K562 (cell line): ENCODE data around the gene SOX4. TPM values are rescaled to one million over a fixed set of nuclear protein-coding genes. Genes with fewer than 3 reads are reported as not detected.

Experiments
- ATAC-seq: fragments of 200-7000 bp; cut with Tn5 transposase; 3 replicates; pipeline ENCODE4 v1.9.1; 2020; ENCODE audit warnings: moderate library complexity
- BruUV-seq: library from RNA; stranded (reverse); fragments of 400-500 nt; replicated peaks from 2 replicates; lab custom pipeline; 2021; lab: Mats Ljungman, UMichigan
- CTCF ChIA-PET: fragments of 300-600 bp; formaldehyde crosslinking; extraction: SDS; loops from one replicate; lab custom pipeline; 2021; ENCODE audit warnings: low intra/inter-chr PET ratio; lab: Yijun Ruan, JAX
- POLR2A ChIA-PET: fragments of 300-600, 350-650 bp; sonication (Branson Sonifier 250); formaldehyde crosslinking; extraction: SDS; loops from one replicate; lab custom pipeline; 2021; ENCODE audit warnings: antibody characterized with exemption, inconsistent platforms; lab: Yijun Ruan, JAX
- DNase-seq, 4 experiments: peaks; one replicate each; pipeline versions ENCODE4 v3.0.0 to v3.0.0-alpha.2; 2011 to 2018; ENCODE audit warnings: low spot score in 3 of 4, mixed read lengths in 3 of 4; ENCODE audit errors: extremely low read depth in 1 of 4
- FAIRE-seq: peaks from 2 replicates; lab custom pipeline; 2011; peaks lifted over from hg19 to GRCh38; lab: Jason Lieb, UNC
- H2AFZ ChIP-seq: 2 replicates; pipeline ENCODE4 v1.6.0; 2011; ENCODE audit warnings: low read depth, low read length, control low read depth, inconsistent platforms
- H3K27ac ChIP-seq: fragments of 200-600 bp; 3 replicates; pipeline ENCODE4 v1.8.0; 2011; ENCODE audit warnings: low read depth, mild to moderate bottlenecking, control low read depth, inconsistent platforms, low read length, moderate library complexity, mixed read lengths; ENCODE audit errors: extremely low read depth
- H3K27me3 ChIP-seq, 2 experiments: fragments of 300-600 bp in 1 of 2; 2 replicates in 1 of 2; 3 replicates in 1 of 2; pipeline versions ENCODE4 v1.6.0 to v1.8.0; 2011; ENCODE audit warnings: inconsistent platforms in 2 of 2, low read length in 2 of 2, mild to moderate bottlenecking in 1 of 2, mixed read lengths in 1 of 2, moderate library complexity in 1 of 2; ENCODE audit not compliant: control insufficient read depth in 2 of 2, insufficient read depth in 2 of 2
- H3K36me3 ChIP-seq: fragments of 300-600 bp; 3 replicates; pipeline ENCODE4 v1.8.0; 2011; ENCODE audit warnings: mild to moderate bottlenecking, low read length, inconsistent platforms; ENCODE audit not compliant: control insufficient read depth, insufficient read depth
- H3K4me1 ChIP-seq, 2 experiments: fragments of 200-600 bp in 1 of 2; replicated peaks in 1 of 2; 2 replicates in 1 of 2; 3 replicates in 1 of 2; pipeline versions ENCODE4 v1.5.1 to v1.8.0; 2011; ENCODE audit warnings: inconsistent platforms in 2 of 2, low read length in 2 of 2, mild to moderate bottlenecking in 1 of 2, mixed read lengths in 1 of 2, moderate library complexity in 1 of 2; ENCODE audit not compliant: control insufficient read depth in 2 of 2, insufficient read depth in 2 of 2
- H3K4me2 ChIP-seq: 2 replicates; pipeline ENCODE4 v1.6.1; 2011; ENCODE audit warnings: low read length, control low read depth, inconsistent platforms, mixed read lengths; ENCODE audit not compliant: insufficient read depth
- H3K4me3 ChIP-seq: fragments of 200-600 bp; sonication (generic), shearing (Covaris generic); 2 replicates; pipeline ENCODE4 v1.5.1; 2016; ENCODE audit warnings: control low read depth, inconsistent platforms
- H3K79me2 ChIP-seq: fragments of 200-600 bp; 3 replicates; pipeline ENCODE4 v1.8.0; 2011; ENCODE audit warnings: low read length, inconsistent platforms; ENCODE audit not compliant: control insufficient read depth, insufficient read depth
- H3K9ac ChIP-seq, 2 experiments: 2 replicates each; pipeline versions ENCODE4 v1.6.0 to v1.6.1; 2011; ENCODE audit warnings: low read depth in 2 of 2, low read length in 2 of 2, control low read depth in 1 of 2, inconsistent platforms in 1 of 2, mild to moderate bottlenecking in 1 of 2, mixed read lengths in 1 of 2; ENCODE audit not compliant: insufficient read depth in 1 of 2
- H3K9me1 ChIP-seq: one replicate; pipeline ENCODE4 v1.6.0; 2011; ENCODE audit warnings: inconsistent platforms, mild to moderate bottlenecking, low read length, moderate library complexity; ENCODE audit not compliant: control insufficient read depth, insufficient read depth
- H3K9me3 ChIP-seq: replicated peaks from 2 replicates; pipeline ENCODE4 v1.5.1; 2011; ENCODE audit warnings: low read depth, low read length, inconsistent platforms; ENCODE audit not compliant: control insufficient read depth, insufficient read depth
- H4K20me1 ChIP-seq: replicated peaks from 2 replicates; pipeline ENCODE4 v1.6.1; 2011; ENCODE audit warnings: low read length, inconsistent platforms, mixed read lengths; ENCODE audit not compliant: control insufficient read depth, insufficient read depth
- ASH1L ChIP-seq: fragments of 450-650 bp; IDR thresholded peaks from 2 replicates; pipeline ENCODE4 v1.6.1; 2018; ENCODE audit warnings: borderline replicate concordance, mild to moderate bottlenecking, low read depth; ENCODE audit not compliant: partially characterized antibody
- CTBP1 ChIP-seq: fragments of 450-650 bp; IDR thresholded peaks from 2 replicates; pipeline ENCODE4 v1.6.1; 2016; ENCODE audit warnings: borderline replicate concordance
- RAD21 ChIP-seq, 2 experiments: fragments of 250-450 bp in 1 of 2; fragments of 450-650 bp in 1 of 2; sonication (Bioruptor Pico) in 1 of 2; formaldehyde crosslinking in 1 of 2; IDR thresholded peaks in 1 of 2; conservative IDR thresholded peaks in 1 of 2; 2 replicates each; pipeline versions ENCODE4 v1.4.0 to v1.8.0; 2020 to 2022; ENCODE audit warnings: mild to moderate bottlenecking in 2 of 2, moderate library complexity in 1 of 2
- ZKSCAN1 ChIP-seq: fragments of 150-350 bp; IDR thresholded peaks from 2 replicates; pipeline ENCODE4 v1.6.1; 2016; ENCODE audit warnings: low read depth, low read length
- WGBS: fragments of 100-300 bp; shearing (Covaris generic); methylation state at CpG from one replicate; pipeline ENCODE4 v1.1.6; 2016; ENCODE audit warnings: low coverage, mixed read lengths; ENCODE audit not compliant: insufficient coverage; ENCODE audit errors: missing lambda C conversion rate; 5-methylcytosine and 5-hydroxymethylcytosine counted together
- in situ Hi-C: fragments of 300-500 bp; cut with MboI; formaldehyde crosslinking; loops from 4 replicates; pipeline ENCODE4 v1.15.0; 2018; ENCODE audit warnings: inconsistent platforms, mixed read lengths
- intact Hi-C: fragments of 100-400 bp; cut with micrococcal nuclease; formaldehyde crosslinking; loops from 2 replicates; pipeline ENCODE4 v1.14.2; 2022
- polyA plus RNA-seq, 8 experiments: library from polyadenylated mRNA; depleted of rRNA in 4 of 8; stranded (reverse) in 5 of 8; unstranded in 3 of 8; fragments of >200 nt; fragmentation: Nextera tagmentation in 2 of 8; fragmentation: Illumina TruSeq in 1 of 8; extraction: Ambion mirVana in 2 of 8; extraction: Trizol in 1 of 8; gene quantifications; 2 replicates each; pipeline versions ENCODE4 v1.2.1 to v1.2.3, GENCODE V29; 2011 to 2014; ENCODE audit warnings: inconsistent platforms in 1 of 8, missing spikeins in 1 of 8
- total RNA-seq, 7 experiments: library from RNA; depleted of rRNA in 6 of 7; stranded (reverse); fragments of >200 nt in 6 of 7; fragmentation: Illumina TruSeq in 2 of 7; extraction: Trizol in 2 of 7; gene quantifications; 2 replicates each; pipeline versions ENCODE4 v1.2.1 to v1.2.3, GENCODE V29; 2011 to 2021; ENCODE audit warnings: low replicate concordance in 1 of 7
- TF ChIP-seq, protein P1 (sequence below): fragments of 150-350 bp; conservative IDR thresholded peaks from 2 replicates; pipeline ENCODE4 v1.6.1; 2014; ENCODE audit warnings: low read length

The SOX4 gene
- total and polyA plus RNA-seq, 9 of the 15 experiments (the other 6 are each of a cell fraction or from before 2014, with no cell fraction given) = 0.03 to 0.29 (median 0.04) TPM

DNA sequence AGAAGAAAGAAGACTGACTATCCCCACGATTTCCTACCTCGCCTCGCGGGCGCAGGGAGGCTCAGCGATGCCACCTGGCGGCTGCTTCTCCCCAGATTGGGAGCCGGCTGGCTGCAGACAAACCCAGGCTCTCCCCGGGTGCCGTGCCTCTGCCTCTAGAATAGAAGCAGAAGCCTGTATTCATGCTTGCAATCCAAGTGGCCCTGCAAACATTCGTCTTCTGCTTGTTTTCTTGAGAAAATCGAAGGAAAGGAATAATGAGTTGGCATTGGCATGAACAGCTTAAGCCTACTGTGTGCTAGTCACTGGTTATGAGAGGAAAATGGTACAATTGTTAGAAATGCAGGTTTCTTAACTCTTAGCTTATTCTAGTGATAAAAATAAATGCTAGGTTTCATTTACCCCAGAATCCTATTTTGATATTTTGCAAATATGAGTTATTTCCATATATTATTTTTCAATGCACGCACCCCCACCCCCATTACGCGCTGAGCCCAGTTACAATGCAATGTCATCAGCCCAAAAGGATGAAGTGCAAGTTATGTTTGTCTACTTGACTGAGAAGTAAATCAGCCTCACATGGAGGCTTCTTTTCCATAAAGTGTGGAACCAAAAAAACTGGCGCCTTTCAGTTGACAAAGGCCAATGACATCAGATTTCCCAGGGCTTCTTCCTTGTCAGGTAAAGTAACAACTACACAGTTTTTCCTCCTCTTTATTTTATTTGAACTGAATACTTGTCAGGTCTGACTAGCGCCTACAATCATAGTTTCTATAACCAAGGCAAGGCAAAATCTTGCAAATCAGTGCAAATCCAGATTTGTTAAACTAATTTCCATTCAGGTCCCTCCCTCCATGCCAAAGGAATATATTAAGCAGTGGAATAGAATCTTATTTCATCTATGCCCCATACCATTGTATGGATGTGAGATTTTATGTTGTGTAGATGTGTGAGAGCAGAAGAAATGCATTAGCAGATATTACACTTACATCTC is 3.9 kb upstream of the SOX4 start (continued):
- peak; percentile 19; the same call in 1 of the 2 replicates for TF ChIP-seq CTBP1
- TF ChIP-seq ZKSCAN1 = peak; percentile 57; the same call in 1 of the 2 replicates
- TF ChIP-seq, all 486 proteins: peak for 18

DNA sequence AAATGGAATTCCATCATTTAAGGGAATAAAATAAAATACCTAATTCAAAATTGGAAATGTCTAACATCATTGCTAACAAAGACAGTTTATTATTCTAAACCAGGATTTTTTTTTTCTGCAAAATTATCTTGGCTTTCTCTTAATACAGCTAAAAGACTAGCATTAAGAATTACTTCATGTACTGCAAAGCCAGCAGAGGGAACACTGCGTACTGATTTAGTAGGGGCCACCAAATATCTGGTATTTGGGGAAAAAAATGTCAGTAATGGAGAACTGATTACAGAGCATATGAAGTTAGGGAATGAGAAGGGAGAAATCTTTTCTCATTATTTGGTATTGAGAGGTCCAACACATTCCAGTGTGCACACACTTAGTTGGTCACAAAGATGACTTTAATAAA is 3.2 kb upstream of the SOX4 start:
- Histone ChIP-seq H3K9me1 (no peaks in the 10 kb centered on the region), H3K9me3 (no peaks in the 10 kb centered on the region), H3K27ac (no peak overlapping the region), H2AFZ (no peak overlapping the region), H3K9ac (no peak overlapping the region), H3K27me3 (peaks cover 20 to 46% of the 10 kb centered on the region in 2 experiments; a peak in 4 of 5 replicates), H3K4me3 (no peak overlapping the region), H3K4me1 (peaks cover 0 to 41% of the 10 kb centered on the region in 2 experiments; a peak in 2 of 5 replicates), H3K79me2 (no peaks in the 10 kb centered on the region), H4K20me1 (no peaks in the 10 kb centered on the region), H3K4me2 (no peak overlapping the region), H3K36me3 (no peaks in the 10 kb centered on the region)
- FAIRE-seq (no peak), DNase-seq (no peak), ATAC-seq (no peak)
- in situ Hi-C loops = no loop called here
- ChIA-PET POLR2A (interaction anchor here (0.7 kb wide), 1 partner anchor 693 kb away, joined by 3 read pairs; no protein-coding TSS in a partner anchor), CTCF (interaction anchor here (3.5 kb wide), 1 partner anchor 1026 kb away, joined by 23 read pairs; no protein-coding TSS in a partner anchor)
- no peak for TF ChIP-seq ASH1L
- TF ChIP-seq RAD21 (CRISPR knock-in tag; conservative IDR thresholded peaks at IDR 0.05 in 1 of 2, IDR thresholded peaks at IDR 0.05 in 1 of 2) = 0 out of 4 replicates have a peak, but pooled peaks of 1 of the 2 experiments have one; percentile 3
- TF ChIP-seq, protein P1, sequence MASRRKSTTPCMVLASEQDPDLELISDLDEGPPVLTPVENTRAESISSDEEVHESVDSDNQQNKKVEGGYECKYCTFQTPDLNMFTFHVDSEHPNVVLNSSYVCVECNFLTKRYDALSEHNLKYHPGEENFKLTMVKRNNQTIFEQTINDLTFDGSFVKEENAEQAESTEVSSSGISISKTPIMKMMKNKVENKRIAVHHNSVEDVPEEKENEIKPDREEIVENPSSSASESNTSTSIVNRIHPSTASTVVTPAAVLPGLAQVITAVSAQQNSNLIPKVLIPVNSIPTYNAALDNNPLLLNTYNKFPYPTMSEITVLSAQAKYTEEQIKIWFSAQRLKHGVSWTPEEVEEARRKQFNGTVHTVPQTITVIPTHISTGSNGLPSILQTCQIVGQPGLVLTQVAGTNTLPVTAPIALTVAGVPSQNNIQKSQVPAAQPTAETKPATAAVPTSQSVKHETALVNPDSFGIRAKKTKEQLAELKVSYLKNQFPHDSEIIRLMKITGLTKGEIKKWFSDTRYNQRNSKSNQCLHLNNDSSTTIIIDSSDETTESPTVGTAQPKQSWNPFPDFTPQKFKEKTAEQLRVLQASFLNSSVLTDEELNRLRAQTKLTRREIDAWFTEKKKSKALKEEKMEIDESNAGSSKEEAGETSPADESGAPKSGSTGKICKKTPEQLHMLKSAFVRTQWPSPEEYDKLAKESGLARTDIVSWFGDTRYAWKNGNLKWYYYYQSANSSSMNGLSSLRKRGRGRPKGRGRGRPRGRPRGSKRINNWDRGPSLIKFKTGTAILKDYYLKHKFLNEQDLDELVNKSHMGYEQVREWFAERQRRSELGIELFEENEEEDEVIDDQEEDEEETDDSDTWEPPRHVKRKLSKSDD = no peak
- no TSS peak for BruUV-seq
- intact Hi-C loops = loop anchor here (10.0 kb wide), 3 partner anchors 716 to 1496 kb away; no protein-coding TSS in a partner anchor
- 0% methylated on average over 1 of the region's 1 CpG for WGBS
